ENCODE results near the gene CHD8.
A peak's percentile ranks its signal among the peaks of the same experiment; 100 is the strongest.

Gene CHD8

DNA sequence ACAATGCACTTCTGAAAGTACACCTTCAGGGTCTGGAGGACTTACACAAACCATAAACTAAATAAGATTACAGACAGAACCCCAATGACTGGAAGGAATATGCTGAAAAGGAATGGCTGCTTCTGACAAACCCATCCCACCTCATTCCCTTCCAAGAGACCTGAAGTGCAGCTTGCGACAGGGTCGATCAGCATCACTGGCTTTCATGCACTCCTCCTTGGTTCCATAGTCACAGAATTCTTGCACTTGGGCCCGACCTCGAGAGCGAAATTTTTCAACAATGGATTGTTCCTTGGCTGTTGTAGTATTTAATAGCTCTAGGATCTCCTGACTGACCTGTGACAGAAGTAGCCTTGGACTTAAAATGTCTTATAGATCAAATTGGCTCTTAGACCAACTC, 45.6 kb upstream of the CHD8 start:
- peaks cover 28% of the 10 kb centered on the region for H3K36me3 ChIP-seq (ENCODE audit: low read length)
- TF ChIP-seq, protein P1, sequence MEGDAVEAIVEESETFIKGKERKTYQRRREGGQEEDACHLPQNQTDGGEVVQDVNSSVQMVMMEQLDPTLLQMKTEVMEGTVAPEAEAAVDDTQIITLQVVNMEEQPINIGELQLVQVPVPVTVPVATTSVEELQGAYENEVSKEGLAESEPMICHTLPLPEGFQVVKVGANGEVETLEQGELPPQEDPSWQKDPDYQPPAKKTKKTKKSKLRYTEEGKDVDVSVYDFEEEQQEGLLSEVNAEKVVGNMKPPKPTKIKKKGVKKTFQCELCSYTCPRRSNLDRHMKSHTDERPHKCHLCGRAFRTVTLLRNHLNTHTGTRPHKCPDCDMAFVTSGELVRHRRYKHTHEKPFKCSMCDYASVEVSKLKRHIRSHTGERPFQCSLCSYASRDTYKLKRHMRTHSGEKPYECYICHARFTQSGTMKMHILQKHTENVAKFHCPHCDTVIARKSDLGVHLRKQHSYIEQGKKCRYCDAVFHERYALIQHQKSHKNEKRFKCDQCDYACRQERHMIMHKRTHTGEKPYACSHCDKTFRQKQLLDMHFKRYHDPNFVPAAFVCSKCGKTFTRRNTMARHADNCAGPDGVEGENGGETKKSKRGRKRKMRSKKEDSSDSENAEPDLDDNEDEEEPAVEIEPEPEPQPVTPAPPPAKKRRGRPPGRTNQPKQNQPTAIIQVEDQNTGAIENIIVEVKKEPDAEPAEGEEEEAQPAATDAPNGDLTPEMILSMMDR (IDR thresholded peaks at IDR 0.05; ENCODE audit: insufficient read depth, low read length, poor library complexity, severe bottlenecking), result no peak
- TF ChIP-seq EZH2phosphoT487 (conservative IDR thresholded peaks at IDR 0.05; ENCODE audit: low read length), result no peak

DNA sequence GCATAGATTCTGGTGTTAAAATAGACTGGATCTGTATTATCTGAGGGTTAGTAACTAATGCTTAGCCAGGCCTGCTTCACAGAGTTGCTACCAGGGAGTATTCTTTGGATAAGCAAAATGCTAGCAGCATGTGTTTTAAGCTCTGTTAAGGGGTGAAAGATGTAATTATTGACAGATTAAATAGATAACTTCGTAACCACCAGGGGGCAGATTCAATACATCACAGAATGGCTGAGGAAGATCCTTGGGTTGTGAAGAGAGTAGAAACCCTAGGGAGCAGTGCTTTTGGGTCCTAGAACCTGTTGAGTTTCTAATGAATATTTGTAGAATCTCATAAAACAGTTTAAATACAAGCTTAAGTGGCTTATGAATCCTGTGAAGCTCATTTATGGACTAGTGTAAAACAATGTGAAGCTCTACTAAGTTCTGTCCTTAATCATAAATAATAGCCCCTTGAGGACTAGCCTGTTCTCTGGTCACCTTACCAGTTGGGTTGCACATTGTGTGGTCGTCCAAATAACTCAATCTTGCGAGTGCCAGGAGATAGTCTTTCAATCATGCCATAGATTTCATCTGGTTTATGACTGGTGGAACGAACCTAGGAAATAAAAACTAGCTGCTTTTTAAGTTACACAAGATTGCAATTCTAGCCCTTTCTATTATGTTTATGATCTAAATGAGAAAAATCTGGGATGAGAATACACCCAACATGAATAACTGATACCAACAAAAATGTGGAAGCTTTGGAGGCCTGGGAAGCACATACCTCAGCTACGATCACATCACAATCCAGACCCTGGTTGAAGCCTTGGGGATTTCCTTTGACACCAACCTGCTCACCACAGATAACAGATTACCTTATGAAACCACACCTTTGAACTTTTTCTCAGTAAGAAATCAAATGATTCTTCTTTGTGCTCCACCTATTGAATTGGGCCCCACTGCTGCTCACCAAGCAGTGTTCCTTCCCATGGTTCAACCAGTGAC, 42.9 kb upstream of the CHD8 start:
- no peak overlapping the region for H3K27ac ChIP-seq (ENCODE audit: low read depth, low read length)
- no peak overlapping the region for H3K9ac ChIP-seq (ENCODE audit: low read length)
- no peak overlapping the region for H2AFZ ChIP-seq (ENCODE audit: low read depth, low read length, severe bottlenecking)
- TF ChIP-seq, protein P1 (IDR thresholded peaks at IDR 0.05; ENCODE audit: insufficient read depth, low read length, poor library complexity, severe bottlenecking), result peak; percentile 33
- no peak for TF ChIP-seq EZH2phosphoT487 (conservative IDR thresholded peaks at IDR 0.05; ENCODE audit: low read length)
- H3K79me2 ChIP-seq (ENCODE audit: insufficient read depth, low read length), result 0 out of 2 replicates have a peak, but pooled peaks cover under 1% of the 10 kb centered on the region
- H3F3A ChIP-seq (ENCODE audit: insufficient read depth), result peaks cover 16% of the 10 kb centered on the region
- H3K4me3 ChIP-seq (ENCODE audit: insufficient read depth, low read length, poor library complexity, severe bottlenecking), result no peak overlapping the region
- H3K4me2 ChIP-seq (ENCODE audit: low read depth, low read length, poor library complexity, severe bottlenecking), result no peak overlapping the region
- H3K36me3 ChIP-seq (ENCODE audit: low read length), result peaks cover 31% of the 10 kb centered on the region
- no peaks in the 10 kb centered on the region for H3K9me3 ChIP-seq (ENCODE audit: insufficient read depth, low read length)
- H3K9me2 ChIP-seq (replicated peaks; ENCODE audit: insufficient read depth, low read length), result no peaks in the 10 kb centered on the region
- no peaks in the 10 kb centered on the region for H3K27me3 ChIP-seq (ENCODE audit: low read length)
- H4K20me1 ChIP-seq (ENCODE audit: low read depth, low read length), result 0 out of 2 replicates have a peak, but pooled peaks cover 2% of the 10 kb centered on the region

More for the DNA sequence above, 45.6 kb upstream of the CHD8 start:
- Histone ChIP-seq H3K27ac (ENCODE audit: low read depth, low read length) (no peak overlapping the region), H3K4me3 (ENCODE audit: insufficient read depth, low read length, poor library complexity, severe bottlenecking) (no peak overlapping the region), H2AFZ (ENCODE audit: low read depth, low read length, severe bottlenecking) (no peak overlapping the region), H3K9me2 (replicated peaks; ENCODE audit: insufficient read depth, low read length) (no peaks in the 10 kb centered on the region), H3K9me3 (ENCODE audit: insufficient read depth, low read length) (no peaks in the 10 kb centered on the region), H3K79me2 (ENCODE audit: insufficient read depth, low read length) (peaks cover 22% of the 10 kb centered on the region), H3K4me2 (ENCODE audit: low read depth, low read length, poor library complexity, severe bottlenecking) (no peak overlapping the region), H3K27me3 (ENCODE audit: low read length) (no peaks in the 10 kb centered on the region), H3K9ac (ENCODE audit: low read length) (no peak overlapping the region), H3F3A (ENCODE audit: insufficient read depth) (peaks cover 16% of the 10 kb centered on the region), H4K20me1 (ENCODE audit: low read depth, low read length) (0 out of 2 replicates have a peak, but pooled peaks cover 2% of the 10 kb centered on the region)

DNA sequence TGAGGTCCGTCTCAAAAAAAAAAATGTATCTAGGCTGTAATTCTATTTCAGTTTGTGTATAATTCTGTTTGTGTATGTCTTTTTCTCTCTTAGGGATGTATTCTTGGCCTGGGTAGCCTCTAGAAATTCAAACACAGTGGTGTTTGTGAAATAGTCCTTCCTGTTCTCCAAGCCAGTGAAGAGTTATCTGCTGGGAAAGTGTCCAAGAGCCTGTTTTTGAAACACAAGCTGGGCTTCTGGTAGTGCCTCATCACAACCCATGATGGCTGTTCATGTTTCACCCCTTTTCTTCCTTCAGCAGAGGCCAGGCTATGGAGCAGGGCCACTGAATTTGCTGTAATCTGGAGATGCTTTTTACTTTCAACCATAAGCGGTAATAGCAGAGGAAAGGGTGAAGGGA, 40.5 kb upstream of the CHD8 start:
- Histone ChIP-seq H3K27ac (ENCODE audit: low read depth, low read length) (no peak overlapping the region), H3K9me2 (replicated peaks; ENCODE audit: insufficient read depth, low read length) (no peaks in the 10 kb centered on the region), H3K36me3 (ENCODE audit: low read length) (peaks cover 35% of the 10 kb centered on the region), H3K9me3 (ENCODE audit: insufficient read depth, low read length) (no peaks in the 10 kb centered on the region), H4K20me1 (ENCODE audit: low read depth, low read length) (0 out of 2 replicates have a peak, but pooled peaks cover 2% of the 10 kb centered on the region), H3K27me3 (ENCODE audit: low read length) (no peaks in the 10 kb centered on the region), H3K79me2 (ENCODE audit: insufficient read depth, low read length) (no peaks in the 10 kb centered on the region), H3K9ac (ENCODE audit: low read length) (no peak overlapping the region), H3K4me3 (ENCODE audit: insufficient read depth, low read length, poor library complexity, severe bottlenecking) (no peak overlapping the region), H3K4me2 (ENCODE audit: low read depth, low read length, poor library complexity, severe bottlenecking) (no peak overlapping the region), H2AFZ (ENCODE audit: low read depth, low read length, severe bottlenecking) (no peak overlapping the region), H3F3A (ENCODE audit: insufficient read depth) (peaks cover 16% of the 10 kb centered on the region)
- no peak for TF ChIP-seq EZH2phosphoT487 (conservative IDR thresholded peaks at IDR 0.05; ENCODE audit: low read length)
- TF ChIP-seq, protein P1 (IDR thresholded peaks at IDR 0.05; ENCODE audit: insufficient read depth, low read length, poor library complexity, severe bottlenecking), result no peak
